ENCODE data around the gene GNB4.

The GNB4 gene

DNA sequence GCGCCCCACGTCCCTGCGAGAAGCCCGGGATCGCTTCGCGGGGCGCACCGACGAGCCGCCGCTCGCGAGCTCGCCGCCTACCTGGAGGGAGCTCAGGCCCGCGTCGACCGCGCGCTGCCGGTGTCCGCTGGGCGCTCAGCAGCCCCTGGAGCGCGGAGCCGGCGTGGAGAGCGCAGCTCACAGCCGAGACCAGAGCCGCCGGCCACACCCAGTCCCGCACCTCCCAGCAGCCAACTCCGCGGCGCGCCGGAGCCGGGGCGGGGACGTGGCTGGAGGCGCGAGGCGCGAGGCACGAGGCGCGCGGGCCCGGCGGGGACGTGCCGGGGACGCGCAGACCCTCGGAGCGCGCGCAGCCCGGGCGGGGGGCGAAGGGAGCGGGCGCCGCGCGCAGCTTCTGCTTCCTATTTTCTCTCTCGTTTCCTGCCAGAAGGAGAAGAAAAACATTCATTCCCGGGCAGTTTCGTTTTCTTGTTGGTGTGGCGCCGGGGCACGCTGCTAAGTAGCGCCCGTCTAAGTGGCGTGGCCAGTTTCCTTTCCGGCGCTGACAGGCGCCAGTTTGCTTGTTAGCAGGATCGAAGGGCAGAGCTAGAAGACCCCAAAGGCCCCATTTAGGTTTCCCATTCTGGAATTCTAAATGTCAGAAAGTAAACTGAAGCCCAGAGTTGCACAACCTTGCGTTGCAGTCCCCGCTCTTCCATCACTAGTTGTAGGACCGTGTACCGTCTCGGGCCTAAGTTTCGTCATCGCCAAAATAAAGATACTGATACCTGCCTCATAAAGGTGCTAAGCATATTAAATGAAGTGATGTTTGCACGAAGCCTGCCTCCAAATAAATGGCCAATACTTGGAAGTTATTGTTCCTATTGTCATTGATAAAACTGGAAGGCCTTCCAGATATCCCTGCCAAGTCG lies at the start of gene GNB4:
TSS of gene GNB4 (minus strand) at position 206 of the 911 bp plus-strand sequence. CDS start 25,270 bp downstream, outside the sequence.
- peak; percentile 38 to 89 for DNase-seq

DNA sequence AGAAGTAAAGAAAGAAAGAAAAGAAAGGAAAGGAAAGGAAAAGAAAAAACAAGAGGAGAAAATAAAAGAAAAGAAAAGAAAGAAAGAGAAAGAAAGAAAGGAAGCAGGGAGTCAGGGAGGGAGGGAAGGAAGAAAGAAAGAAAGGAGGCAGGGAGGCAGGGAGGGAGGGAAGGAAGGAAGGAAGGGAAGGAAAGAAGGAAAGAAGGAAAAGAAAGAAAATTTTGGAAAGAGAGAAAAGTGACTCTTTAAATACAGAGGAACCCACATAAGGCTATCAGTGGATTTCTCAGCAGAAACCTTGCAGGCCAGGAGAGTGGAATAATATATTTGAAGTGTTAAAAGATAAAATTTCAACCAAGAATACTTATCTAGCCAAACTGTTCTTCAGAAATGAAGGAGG lies 44.2 kb upstream of the GNB4 start:
- DNase-seq = no peak

DNA sequence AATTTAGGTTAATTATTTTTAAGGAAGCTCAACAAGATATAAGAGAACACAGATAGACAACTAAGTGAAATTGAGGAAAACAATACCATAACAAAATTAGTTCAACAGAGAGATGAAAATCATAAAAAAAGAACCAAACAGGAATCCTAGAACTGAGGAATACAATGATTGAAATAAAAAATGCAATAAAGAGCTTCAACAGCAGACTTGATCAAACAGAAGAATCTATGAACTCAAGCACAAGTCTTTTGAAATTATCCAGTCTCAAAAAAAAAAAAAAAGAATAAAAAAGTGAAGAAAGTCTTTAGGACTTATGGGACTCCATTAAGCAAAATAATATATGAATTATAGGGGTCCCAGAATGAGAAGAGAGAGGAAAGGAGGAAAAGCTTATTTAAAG lies 42.0 kb upstream of the GNB4 start:
- DNase-seq = no peak

DNA sequence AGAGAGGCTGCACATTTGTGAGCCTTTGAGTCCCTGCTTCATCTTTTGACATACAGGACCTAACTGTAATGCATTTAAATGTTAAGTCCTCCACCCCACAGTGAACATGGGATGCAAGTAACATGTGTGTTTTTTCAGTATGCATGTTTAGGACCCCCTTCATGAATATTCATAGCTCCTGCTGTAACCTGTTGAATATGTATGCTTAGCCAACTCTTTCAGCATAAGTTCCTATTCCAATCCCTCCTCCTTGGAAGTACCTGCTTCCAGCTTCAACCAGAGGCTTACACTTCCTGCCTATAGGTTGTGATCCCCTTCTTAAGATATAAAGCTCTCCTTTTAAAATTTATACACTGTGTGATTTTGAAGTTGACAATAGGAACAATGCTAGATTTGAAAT lies 36.9 kb upstream of the GNB4 start:
- DNase-seq = no peak

DNA sequence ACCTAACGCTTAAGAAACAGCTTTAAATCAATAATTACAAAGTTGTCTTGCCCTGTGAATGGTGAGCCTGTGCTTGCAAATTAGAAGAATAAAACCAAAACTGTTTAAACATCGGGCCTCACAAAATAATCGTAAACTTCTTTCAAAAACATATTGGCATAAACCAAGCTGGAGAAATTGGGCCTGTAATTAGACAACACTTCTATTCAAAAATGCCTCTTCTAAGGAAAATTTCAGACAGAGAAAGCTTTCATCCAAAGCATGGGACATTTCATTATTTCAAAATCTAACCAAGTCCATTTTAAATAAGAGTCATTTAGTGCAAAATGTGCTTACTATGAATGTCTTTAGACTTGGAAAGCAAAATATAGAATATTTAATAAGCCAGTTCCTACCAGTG lies 35.5 kb upstream of the GNB4 start:
- no peak for DNase-seq

DNA sequence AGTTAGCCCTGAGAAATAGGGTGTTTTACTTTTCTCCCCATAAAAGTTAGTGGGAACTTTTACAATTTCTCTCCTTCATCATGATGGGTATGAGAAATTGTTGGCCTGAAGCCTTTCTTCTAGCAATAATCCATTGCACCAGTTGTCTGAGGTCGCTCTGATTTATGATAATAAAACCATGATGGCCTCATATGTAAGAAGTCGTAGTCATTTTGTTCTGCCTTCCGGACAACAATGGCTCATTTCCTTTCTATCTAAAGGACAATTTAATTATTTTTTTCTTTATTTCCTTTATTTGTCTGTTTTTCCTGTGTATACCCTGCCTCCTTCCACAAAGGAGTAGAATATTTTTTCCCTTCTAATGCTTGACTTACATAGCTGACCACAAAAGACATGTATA lies 31.6 kb upstream of the GNB4 start:
- DNase-seq = no peak

DNA sequence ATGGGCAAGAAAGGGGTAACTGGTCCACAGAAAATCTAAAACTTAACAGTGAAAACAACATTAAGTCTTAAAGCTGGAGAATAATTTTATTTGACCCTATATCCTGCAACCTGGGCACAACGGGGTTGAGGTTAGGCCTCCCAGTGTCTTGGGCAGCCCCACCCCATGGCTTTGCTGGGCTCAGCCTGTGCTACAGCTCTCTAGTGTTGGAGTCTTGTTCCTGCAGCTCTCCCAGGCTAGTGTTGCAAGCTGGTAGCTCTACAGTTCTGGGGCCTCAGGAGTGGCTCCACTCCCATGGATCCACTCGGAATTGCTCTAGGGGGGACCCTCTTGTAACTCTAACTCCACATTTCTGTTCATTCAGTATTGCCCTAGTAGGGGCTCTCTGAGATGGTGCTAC lies 24.9 kb upstream of the GNB4 start:
- peak in 1 of 2 experiments; percentile 2 for DNase-seq

DNA sequence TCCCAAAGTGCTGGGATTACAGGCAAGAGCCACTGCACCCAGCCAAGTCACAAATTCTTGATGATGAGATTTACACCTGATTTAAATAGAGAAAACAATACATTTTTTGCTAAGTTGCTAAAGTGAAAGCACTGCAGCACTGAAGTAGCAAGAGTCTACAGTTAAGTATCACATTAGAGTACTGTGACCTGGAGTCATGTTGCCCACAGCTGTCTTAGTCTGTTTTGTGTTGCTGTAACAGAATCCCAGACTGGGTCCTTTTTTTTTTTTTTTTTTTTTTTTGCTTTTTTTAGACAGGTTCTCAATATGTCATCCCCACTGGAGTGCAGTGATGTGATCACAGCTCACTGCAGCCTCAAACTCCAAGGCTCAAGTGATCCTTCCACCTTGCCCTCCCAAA lies 23.2 kb upstream of the GNB4 start:
- no peak for DNase-seq

DNA sequence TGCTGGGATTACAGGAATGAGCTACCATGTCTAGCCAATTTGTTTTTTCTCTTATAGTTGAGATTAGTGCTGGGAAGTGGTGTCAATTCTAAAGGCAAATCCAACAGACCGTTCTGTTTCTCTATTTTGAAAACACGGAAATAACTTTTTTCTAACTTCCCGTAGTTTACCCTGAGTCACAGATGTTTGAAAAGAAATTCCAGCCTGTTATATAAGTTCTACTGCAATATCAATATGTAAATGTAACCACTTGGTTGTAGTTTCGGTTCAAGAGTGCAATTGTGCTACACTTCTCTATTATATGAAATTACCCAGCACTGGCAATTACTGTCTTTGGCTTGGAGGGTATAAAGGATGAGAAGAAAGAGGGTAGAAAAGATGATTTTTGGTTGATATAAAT lies 22.3 kb upstream of the GNB4 start:
- DNase-seq = no peak

DNA sequence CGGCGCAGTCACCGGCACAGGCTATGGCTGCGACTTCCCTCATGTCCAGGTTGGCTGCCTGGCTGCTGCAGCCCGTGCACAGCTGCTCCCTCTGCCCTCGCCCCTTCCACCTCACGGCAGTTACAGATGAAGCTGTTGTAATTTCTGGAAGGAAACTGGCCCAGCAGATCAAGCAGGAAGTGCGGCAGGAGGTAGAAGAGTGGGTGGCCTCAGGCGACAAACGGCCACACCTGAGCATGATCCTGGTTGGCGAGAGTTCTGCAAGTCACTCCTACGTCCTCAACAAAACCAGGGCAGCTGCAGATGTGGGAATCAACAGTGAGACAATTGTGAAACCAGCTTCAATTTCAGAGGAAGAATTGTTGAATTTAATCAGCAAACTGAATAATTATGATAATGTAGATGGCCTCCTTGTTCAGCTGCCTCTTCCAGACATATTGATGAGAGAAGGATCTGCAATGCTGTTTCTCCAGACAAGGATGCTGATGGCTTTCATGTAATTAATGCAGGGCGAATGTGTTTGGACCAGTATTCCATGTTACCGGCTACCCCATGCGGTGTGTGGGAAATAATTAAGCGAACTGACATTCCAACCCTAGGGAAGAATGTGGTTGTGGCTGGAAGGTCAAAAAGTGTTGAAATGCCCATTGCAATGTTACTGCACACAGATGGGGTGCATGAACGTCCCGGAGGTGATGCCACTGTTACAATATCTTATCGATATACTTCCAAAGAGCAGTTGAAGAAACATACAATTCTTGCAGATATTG lies 13.2 kb upstream of the GNB4 start:
- peak; percentile 13 to 18 for DNase-seq

DNA sequence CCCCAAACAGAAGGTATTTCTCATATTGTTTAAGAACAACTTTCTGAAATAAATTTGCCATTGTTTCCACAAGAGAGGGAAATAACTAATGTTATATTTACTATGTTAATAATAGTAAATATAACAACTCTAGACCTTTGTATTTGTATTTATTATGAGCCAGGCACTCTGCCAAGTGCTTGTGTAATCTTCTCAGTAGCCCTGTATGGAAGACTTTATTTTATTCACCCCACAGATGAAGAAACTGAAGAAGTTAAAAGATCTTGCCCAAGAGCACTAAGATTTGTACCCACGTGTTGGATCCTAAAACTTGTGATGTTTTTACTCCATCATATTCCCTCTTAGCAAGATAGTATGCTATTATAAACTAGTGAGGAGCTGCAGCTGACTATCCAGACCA lies 12.0 kb upstream of the GNB4 start:
- no peak for DNase-seq

DNA sequence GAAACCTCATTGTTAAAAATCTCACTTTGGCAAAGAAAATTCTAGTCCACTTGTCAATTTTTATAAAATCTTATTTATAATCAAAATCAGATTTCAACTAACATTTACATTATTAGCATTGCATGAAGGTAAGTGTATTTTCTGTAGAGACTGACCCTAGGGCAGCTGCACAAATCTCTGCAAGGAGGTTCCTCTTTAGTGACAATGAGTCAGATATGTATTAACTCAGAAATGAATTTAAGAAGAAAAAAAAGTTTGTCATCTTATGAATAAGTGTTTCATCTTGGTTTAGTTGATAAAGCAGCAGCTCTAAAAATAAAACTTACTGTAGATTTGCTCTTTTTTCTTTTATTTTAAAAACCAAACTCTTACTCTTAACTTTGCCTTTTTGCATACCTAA lies 9.0 kb upstream of the GNB4 start:
- DNase-seq = no peak

DNA sequence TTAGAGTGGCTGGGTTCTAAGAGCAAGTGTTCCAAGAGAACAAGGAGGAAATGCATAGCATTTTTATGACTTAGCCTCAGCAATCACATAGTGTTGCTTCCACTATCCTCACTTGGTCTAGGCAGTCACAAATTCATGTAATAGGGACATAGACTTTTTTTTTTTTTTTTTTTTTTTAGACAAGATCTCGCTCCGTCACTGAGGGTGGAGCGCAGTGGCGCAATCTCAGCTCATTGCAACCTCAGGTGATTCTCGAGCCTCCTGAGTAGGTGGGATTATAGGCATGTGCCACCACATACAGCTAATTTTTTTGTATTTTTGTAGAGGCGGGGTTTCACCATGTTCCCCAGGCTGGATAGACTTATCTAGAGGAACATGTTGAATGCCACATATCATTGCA lies 4.7 kb upstream of the GNB4 start:
- DNase-seq = no peak

DNA sequence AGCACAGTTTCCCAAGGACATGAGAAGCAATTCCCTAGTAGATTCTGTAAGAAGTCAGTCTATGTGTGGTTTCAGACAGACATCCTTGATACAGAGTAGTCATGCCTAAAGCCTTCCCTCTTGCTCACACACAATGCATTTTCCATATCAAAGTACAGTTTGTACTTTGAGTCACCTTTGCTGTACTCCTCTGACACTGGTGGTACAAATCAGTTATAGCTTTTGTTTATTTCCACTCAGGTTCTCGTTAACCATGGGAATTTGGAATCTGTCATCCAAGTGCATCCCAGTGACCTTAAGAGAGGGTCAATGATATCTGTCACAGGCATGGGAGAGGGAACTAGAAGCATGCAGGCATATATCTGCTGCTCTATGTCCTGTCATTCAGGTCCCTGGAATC lies 3.6 kb upstream of the GNB4 start:
- no peak for DNase-seq

DNA sequence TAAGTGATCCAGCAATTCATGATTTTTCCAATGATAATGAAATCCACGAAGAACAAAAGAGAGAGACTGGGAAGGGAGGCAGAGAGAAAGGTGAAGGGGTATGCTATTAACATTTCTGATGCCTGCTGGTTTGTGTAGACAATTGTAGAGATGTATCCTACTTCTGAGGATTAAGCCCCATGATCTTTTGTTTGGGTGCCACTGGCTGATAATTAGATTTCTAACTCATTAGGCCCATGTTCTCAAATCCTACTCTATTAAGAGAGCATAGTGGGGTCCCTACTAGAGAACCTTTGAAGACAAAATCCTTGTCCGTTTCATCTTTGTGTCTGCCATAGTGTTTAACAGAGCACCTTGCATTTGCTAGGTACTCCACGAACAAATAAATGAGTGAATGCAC lies 2.7 kb upstream of the GNB4 start:
- DNase-seq = no peak

DNA sequence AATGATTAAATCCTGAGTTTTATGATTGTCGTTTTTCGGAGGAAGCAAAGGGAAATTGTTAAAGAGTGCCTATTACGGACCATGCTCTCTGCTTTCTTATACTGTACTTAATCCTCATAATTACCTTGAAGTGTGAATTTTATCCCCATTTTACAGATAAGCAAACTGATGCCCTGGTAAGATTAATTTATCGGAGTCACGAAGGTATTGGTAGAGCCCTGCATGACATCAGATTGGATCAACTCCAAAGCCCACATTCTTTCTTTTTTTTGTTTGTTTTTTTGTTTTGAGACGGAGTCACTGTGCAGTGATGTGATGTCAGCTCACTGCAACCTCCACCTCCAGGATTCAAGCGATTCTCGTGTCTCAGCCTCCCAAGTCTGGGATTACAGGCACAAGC lies 1.6 kb upstream of the GNB4 start:
- no peak for DNase-seq

DNA sequence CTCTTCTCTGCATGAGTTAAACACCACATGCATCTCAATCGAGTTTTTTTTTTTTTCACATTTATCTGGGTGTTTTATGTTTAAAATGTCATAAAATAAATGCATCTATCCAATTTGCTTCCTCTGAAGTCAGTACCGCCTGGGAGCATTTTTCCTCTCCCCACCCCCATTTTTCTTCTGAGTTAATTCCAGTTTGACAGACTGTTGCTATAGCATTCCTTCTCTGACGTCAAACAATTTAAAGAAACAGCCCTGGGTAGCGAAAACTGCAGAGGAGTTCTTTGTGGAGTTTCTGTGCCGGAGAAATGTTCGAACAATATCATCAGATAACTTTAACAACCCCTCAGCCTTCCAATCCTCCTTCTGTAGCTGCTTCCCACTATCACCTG lies 900 bp upstream of the GNB4 start:
- DNase-seq = no peak

DNA sequence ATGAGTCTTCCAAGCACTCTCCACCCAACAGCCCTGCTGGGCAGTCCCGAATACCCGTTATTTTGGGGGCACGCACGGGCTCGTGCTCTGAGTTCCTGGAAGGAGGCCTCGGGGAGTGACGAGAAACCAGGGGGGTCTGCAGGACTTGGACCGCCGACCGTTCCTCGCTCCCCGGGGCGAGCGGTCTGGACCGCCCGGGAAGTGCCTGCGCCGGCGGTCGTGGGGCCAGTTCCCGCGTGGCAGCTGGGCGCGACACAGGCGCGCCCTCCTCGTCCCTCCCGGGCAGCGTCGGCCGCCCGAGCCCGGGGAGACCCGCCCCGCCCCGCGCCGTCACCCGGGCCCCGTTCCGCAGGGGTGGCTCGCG lies 387 bp downstream of the GNB4 start:
- peak in 1 of 2 experiments; percentile 51 for DNase-seq

DNA sequence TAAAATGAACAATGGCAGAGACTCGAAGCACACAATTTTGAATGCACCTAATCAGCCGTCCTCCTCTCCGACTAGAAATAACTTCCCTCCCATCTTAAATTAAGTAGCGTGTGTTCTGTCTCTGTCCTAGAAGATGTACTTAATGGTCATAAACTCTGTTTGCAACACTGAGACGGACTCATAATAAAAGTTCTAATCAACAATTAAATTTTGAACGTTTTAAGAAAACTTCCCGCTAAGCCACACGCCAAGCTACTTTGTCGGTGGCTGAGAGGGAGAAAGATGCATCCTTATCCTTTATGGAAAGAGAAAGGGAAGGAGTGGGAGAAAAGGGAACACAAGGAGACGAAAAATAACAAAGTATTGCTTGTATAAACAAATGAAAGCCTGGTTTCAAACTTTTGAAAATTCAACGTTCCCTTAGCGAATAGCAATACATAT lies 989 bp downstream of the GNB4 start:
- no peak for DNase-seq

DNA sequence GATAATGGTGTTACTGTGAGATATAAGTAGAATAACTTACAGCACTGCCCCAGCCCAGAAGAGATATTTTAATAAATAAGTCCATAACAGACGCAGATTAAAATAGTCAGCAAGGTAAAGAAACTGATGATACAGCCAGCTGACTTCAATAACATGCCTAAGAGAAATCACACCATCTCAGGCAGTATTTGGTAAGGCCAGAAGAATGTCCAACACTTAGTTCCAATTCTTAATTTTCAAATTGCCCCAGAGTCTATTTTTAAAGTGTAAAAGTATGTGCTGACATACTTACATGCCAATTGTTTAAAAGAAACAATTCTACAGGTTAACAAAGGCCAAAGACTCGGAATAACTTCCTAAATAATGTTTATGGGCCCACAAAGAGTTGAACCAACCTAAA lies 1.6 kb downstream of the GNB4 start:
- DNase-seq = no peak

DNA sequence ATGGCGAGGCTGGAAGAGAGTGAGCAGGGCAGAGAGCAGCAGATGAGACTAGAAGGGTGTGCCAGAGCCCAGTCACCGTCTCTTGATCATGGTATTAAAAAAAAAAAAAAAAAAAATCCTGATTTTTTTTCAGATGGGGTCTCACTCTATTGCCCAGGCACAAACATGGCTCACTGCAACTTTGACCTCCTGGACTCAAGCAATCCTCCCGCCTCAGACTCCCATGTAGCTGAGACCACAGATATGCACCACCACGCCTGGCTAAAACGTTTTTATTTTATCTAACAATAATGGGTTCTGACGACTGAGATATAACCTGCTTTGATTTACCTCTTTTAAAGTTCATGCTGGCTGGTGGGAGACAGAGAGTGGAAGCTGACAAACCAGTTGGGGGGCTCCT lies 4.0 kb downstream of the GNB4 start:
- DNase-seq = no peak

DNA sequence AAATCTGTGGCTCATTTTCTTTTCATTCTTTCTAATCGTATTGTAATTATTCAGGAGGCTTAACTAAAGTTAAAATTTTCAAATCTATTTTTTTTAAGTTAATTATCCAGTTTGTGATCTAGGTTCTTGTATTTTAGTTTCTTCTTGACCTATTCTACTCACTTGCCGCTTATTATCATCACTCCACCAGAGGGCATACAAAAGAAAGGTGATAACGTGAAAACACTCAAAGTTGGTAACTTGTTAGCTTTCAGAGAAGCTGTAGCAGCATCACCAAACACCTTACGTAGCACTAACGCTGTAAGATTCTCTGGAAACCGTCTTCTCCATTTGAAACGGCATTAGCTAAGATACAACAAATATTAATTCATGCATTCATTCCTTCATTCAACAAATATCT lies 4.8 kb downstream of the GNB4 start:
- DNase-seq = peak in 1 of 2 experiments; percentile 12

DNA sequence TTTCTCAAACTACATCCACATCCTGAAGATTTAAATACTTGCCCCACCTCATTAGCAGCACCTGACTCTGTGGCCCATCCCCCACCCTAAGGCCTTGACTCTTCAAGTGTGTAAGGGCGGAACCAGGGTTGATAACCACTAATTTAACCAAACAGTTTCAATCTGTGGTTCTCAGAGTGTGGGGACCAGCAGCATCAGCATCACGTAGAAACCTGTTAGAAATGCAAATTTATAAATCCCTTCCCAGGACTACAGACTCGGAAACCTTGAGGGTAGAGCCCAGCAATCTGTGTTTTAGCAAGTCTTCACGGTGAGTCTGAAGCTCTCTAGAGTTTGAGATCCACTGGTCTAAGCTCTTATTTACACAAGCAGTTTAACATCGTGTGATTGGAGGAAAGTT lies 12.4 kb downstream of the GNB4 start:
- DNase-seq = no peak

DNA sequence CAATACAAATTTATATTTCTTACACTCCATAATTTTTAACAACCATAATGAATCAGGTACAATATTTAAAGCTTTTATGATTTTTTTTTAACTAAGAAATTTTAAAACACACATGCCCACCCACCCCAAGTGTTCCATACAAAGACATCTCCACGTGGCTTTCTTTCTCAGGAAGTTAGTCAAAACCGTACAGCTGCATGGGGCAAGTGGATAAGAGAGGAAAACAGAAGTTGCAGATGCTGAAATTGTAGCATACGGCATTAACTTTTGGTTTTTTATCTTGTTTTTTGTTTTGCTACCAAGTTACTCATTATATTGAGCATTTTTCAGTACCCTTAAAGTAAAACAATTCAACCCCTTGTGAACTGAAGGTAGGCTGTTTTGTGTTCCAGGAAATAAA lies 14.8 kb downstream of the GNB4 start:
- DNase-seq = no peak

Measured in NCI-H526 (cell line).